H1 (cell line): ENCODE measurements around the gene ICA1. TPM values are rescaled to one million over a fixed set of nuclear protein-coding genes. Genes with fewer than 3 reads are reported as not detected.

Experiments used
- CTCF ChIP-seq, 3 experiments: IDR thresholded peaks; 1 replicate in 2 of 3; 2 replicates in 1 of 3; pipeline versions ENCODE4 v1.5.1 to v1.6.1; 2011; ENCODE audit warnings: low read length in 3 of 3, mild to moderate bottlenecking in 3 of 3, inconsistent platforms in 2 of 3, low read depth in 1 of 3, moderate library complexity in 1 of 3; ENCODE audit not compliant: insufficient read depth in 1 of 3; ENCODE audit errors: control extremely low read depth in 1 of 3
- RXRA ChIP-seq: IDR thresholded peaks from 2 replicates; pipeline ENCODE4 v1.6.1; 2011; ENCODE audit warnings: low read depth, mild to moderate bottlenecking, low read length, moderate library complexity; ENCODE audit not compliant: insufficient read depth
- polyA plus RNA-seq, 7 experiments: library from polyadenylated mRNA; depleted of rRNA in 3 of 7; stranded (reverse) in 5 of 7; unstranded in 2 of 7; fragments of >200 nt in 5 of 7; fragments of 200-250 nt in 2 of 7; gene quantifications; 1 replicate in 5 of 7; 2 replicates in 1 of 7; 4 replicates in 1 of 7; pipeline versions ENCODE4 v1.2.1 to v1.2.3, GENCODE V29; 2011 to 2013; ENCODE audit warnings: missing spikeins in 2 of 7, mixed read lengths in 2 of 7
- total RNA-seq: library from RNA; stranded (reverse); fragmentation: NEBNext Ultra II Directional; extraction: Animal tissue kit (Norgen Biotek cat#: 25700); gene quantifications from 2 replicates; pipeline ENCODE4 v1.2.1, GENCODE V29; 2021

The ICA1 gene
- total and polyA plus RNA-seq, 2 of the 8 experiments (the other 6 are each of a cell fraction or from before 2014, with no cell fraction given), result 14.9 to 37.1 TPM

- TF ChIP-seq CTCF (IDR thresholded peaks at IDR 0.05; ENCODE audit: control extremely low read depth in 1 of 3, insufficient read depth in 1 of 3, low read depth in 1 of 3, low read length in 3 of 3), result peak in 1 of 3 experiments; percentile 4; a peak in 1 of 4 replicates
- no peak for TF ChIP-seq RXRA
Measured at GRCh38 chr7:8236780-8237407, 25.1 kb downstream of the ICA1 start (continued).
